ENCODE results near the gene PLK5.
A peak's percentile ranks its signal among the peaks of the same experiment; 100 is the strongest.
"Not testable (repeated sequence)": the region's sequence is repeated elsewhere in the genome, so short reads cannot be mapped to it uniquely, and the experiment has no call there.

Gene PLK5

GRCh38 chr19:1507763-1508506, 15.9 kb upstream of the PLK5 start:
- DNase-seq: peak; percentile 94

- DNase-seq: no peak
Observed at GRCh38 chr19:1508507-1508856, 15.4 kb upstream of the PLK5 start.

- no peak for DNase-seq
Observed at GRCh38 chr19:1509602-1510441, 14.1 kb upstream of the PLK5 start.

GRCh38 chr19:1510442-1510806, 13.5 kb upstream of the PLK5 start:
- DNase-seq: no peak

- DNase-seq: no peak
Observed at GRCh38 chr19:1510807-1511206, 13.1 kb upstream of the PLK5 start.

- DNase-seq: no peak
Observed at GRCh38 chr19:1511318-1512317, 12.3 kb upstream of the PLK5 start.

GRCh38 chr19:1512671-1513498, 11.0 kb upstream of the PLK5 start, which contains the start of gene ADAMTSL5:
Gene ADAMTSL5, minus strand, starts transcription at chr19:1513019. Its CDS starts 2,076 bp downstream, at chr19:1510943.
- peak; percentile 76 for DNase-seq

- peak; percentile 69 for DNase-seq
Observed at GRCh38 chr19:1513499-1514294, 10.2 kb upstream of the PLK5 start.

GRCh38 chr19:1514295-1514661, 9.6 kb upstream of the PLK5 start:
- DNase-seq: no peak

- no peak for DNase-seq
Observed at GRCh38 chr19:1514986-1515721, 8.7 kb upstream of the PLK5 start.

- DNase-seq: no peak
Observed at GRCh38 chr19:1516395-1516753, 7.5 kb upstream of the PLK5 start.

GRCh38 chr19:1518471-1518870, 5.4 kb upstream of the PLK5 start:
- no peak for DNase-seq

- not testable (repeated sequence) for DNase-seq
Observed at GRCh38 chr19:1519802-1520201, 4.1 kb upstream of the PLK5 start.

- DNase-seq: no peak
Observed at GRCh38 chr19:1520203-1520780, 3.6 kb upstream of the PLK5 start.

GRCh38 chr19:1521636-1522035, 2.2 kb upstream of the PLK5 start:
- no peak for DNase-seq

GRCh38 chr19:1522061-1522460, 1.8 kb upstream of the PLK5 start:
- no peak for DNase-seq

GRCh38 chr19:1522838-1523237, 1.0 kb upstream of the PLK5 start:
- DNase-seq: no peak

- DNase-seq: no peak
Observed at GRCh38 chr19:1524287-1524971, 552 bp downstream of the PLK5 start.

GRCh38 chr19:1524972-1525325, 1.1 kb downstream of the PLK5 start:
- no peak for DNase-seq

Data from fibroblast of skin of back (primary cell).